Measurements from ENCODE around the gene P3H1.
"Not testable (repeated sequence)": the region's sequence is repeated elsewhere in the genome, so short reads cannot be mapped to it uniquely, and the experiment has no call there.

P3H1 gene, protein sequence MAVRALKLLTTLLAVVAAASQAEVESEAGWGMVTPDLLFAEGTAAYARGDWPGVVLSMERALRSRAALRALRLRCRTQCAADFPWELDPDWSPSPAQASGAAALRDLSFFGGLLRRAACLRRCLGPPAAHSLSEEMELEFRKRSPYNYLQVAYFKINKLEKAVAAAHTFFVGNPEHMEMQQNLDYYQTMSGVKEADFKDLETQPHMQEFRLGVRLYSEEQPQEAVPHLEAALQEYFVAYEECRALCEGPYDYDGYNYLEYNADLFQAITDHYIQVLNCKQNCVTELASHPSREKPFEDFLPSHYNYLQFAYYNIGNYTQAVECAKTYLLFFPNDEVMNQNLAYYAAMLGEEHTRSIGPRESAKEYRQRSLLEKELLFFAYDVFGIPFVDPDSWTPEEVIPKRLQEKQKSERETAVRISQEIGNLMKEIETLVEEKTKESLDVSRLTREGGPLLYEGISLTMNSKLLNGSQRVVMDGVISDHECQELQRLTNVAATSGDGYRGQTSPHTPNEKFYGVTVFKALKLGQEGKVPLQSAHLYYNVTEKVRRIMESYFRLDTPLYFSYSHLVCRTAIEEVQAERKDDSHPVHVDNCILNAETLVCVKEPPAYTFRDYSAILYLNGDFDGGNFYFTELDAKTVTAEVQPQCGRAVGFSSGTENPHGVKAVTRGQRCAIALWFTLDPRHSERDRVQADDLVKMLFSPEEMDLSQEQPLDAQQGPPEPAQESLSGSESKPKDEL

DNA sequence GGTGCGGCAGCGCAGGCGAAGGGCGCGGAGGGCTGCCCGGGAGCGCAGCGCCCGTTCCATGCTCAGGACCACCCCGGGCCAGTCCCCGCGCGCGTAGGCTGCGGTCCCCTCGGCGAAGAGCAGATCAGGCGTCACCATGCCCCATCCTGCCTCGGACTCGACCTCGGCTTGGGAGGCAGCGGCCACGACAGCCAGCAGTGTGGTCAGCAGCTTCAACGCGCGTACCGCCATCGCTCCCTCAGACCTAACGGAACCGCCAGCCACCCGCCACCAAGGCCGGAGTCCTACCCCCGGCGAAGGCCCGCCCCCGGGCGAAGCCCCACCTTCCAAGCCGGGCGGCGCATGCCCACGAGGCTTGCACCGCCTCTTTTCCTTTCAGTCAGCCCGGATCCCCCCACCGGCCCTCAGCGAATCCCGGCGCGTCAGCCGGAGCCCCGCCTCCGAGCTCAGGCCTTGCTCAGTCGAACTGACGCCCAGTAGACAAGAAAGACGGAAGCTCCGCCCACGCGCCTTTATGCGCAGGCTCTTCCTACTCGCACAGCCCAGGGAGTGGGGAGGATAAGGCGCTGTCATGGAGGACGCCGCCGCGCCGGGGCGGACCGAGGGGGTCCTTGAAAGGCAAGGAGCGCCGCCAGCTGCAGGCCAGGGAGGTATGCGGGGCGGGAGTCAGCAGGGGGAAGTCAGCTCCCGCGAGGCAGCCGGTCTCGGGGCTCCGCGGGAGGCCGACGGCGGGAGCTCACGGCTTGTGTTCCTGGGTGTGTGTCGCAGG is at the start of gene P3H1, which contains the start of gene C1orf50:
P3H1 (minus strand) TSS at position 288 of the 769 bp plus-strand sequence; CDS start at position 231, 57 bp downstream.
C1orf50 (plus strand) TSS at position 509 of the 769 bp plus-strand sequence; CDS start at position 572, 63 bp downstream.
- in situ Hi-C loops (cut with MboI; ENCODE audit: low sequenced_read_pairs), result no loop called here

DNA sequence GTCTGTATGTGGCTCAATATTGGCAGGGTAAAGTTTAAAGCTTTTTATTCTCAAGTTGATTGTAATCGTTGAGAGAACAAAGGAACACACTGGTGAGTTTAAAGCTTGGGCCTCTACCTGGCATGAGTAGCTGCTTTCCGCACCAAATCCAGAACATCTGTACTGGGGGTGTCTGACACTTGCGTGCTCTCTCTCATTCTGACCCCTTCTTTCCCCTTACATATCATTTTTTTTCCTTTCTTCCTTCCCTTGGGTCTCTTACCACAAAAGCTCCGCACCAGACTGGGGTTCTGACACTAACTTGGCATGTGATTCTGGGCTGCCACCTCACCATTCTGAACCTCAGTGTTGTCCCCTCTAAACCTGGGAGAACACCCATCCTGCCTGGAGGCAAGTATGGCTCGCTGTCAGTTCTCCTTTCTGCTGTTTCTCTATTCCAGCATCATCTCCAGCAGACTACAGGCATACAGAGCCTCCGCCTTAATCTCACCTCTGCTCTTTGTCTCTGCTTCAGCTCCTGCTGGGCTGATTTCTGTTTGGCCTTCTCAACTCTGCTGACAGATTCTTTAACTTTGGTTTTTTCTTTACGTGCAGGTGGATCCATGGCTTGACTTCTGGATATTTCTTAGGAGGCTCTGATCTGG is 49.2 kb upstream of the P3H1 start:
- in situ Hi-C loops (cut with MboI; ENCODE audit: low sequenced_read_pairs), result no loop called here

DNA sequence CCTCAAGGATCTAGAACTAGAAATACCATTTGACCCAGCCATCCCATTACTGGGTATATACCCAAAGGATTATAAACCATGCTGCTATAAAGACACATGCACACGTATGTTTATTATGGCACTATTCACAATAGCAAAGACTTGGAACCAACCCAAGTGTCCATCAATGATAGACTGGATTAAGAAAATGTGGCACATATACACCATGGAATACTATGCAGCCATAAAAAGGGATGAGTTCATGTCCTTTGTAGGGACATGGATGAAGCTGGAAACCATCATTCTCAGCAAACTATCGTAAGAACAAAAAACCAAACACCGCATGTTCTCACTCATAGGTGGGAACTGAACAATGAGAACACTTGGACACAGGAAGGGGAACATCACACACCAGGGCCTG is 48.0 kb upstream of the P3H1 start:
- in situ Hi-C loops (cut with MboI; ENCODE audit: low sequenced_read_pairs), result not testable (repeated sequence)

DNA sequence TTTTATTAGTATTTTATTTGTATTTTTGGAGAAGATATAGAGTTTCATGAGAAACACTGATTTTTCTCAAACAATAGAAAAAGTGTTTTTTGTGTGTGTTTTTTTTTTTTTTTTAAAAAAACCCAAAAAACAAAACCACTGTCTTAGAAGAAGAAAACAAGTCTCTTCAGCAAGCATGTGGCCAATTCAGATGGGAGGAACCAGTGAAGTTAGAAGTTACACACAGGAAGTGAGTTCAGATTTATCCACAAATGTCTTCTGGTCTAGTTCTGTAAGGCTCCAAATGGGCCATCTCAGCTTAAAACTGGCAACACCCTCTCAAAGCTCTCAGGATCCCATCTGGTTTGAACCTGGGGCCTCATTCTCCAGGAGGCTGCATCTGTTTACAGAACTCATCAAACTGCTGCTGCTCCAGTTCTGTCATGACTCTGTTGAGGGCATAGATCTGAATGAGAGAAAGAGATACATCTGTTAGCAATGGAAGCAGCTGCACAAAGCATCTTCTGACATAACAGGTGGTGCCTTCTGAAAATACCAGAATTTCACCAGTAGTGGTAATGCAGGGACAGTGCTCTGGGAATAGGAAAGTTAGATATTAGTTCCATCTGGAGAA is 40.3 kb upstream of the P3H1 start:
- in situ Hi-C loops (cut with MboI; ENCODE audit: low sequenced_read_pairs), result no loop called here

DNA sequence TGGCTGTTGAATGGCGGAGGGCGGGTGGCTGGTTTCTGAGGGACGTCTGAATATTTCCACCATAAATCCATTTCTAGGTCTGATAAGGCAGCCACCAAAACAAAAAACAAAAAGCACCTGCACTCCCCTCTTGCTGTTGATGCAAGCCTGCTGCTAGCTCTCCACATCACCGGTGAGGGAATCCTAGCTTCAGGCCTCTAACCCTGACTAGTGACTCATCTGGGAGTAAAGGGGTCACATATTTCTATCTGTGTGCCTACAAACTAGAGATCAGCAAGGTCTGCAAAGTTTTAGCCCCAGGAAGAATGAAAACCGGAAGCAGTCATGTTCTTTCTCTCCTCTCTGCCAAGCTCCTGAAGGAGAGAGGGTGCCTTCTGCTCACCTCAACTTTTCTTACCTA is 39.8 kb upstream of the P3H1 start:
- in situ Hi-C loops (cut with MboI; ENCODE audit: low sequenced_read_pairs), result no loop called here

DNA sequence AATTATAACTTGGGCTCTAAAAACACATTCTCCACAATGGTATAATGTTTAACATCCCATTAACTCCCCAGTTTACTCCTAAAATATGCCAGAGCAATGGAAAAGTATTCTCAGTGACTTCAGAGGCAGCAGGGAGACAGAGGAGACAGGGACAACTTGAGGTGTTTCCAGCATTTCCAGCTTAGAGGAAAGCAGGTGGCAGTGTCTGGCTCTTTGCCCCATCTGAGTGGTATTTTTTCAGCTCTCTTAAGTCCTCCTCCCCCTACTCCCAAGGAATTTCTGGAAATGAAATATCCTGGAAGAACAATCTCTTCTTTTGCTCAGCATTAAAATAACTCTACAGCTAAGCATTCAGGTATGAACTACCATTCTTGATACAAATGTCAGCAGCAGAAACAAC is 39.3 kb upstream of the P3H1 start:
- in situ Hi-C loops (cut with MboI; ENCODE audit: low sequenced_read_pairs), result no loop called here

DNA sequence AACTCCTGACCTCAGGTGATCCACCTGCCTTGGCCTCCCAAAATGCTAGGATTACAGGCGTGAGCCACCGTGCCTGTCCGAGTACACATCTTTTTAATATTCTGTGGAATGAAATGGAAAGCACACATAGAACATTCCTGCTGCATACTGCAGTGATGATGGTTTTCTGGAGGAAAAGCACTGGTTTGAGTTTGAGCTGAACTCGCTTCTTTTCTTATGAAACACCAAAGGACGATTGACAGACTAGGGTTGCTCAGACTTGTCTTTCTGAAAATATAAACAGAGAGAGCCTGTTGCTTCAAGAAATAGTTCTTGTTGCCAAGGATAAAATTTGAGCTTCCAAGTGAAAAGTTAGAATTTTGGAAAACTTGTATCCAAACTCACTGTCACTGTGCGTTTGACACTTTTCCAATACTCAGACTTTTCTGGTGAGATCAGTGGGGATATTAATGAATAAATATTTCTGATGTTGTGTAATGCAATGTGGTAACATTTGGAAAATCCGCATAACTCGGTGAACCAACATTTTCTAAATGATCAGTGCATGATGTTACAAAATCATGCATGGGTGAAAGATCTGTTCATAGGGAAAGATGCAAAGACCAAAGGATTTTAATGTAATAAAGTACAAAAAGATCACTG is 35.1 kb upstream of the P3H1 start:
- in situ Hi-C loops (cut with MboI; ENCODE audit: low sequenced_read_pairs), result no loop called here

DNA sequence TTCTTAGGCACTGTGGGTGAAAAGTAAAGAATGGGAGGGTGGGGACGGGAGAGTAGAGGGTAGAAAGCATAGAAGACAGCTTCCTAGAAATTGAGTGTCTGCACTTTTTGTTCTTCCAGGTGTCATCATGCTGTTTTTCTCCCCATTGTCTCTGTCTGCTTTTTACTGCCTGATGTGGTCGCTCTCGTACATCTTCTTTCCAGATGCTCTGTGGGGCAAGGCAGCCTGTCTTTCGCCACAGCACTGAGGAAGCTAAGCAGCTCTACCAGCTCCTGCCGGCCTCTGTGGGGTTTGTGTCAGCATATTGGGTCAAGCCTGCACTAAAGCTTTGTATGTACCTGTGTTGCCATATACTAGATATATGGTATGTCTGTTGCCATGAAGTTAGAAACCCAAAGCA is 31.2 kb upstream of the P3H1 start:
- in situ Hi-C loops (cut with MboI; ENCODE audit: low sequenced_read_pairs), result no loop called here

DNA sequence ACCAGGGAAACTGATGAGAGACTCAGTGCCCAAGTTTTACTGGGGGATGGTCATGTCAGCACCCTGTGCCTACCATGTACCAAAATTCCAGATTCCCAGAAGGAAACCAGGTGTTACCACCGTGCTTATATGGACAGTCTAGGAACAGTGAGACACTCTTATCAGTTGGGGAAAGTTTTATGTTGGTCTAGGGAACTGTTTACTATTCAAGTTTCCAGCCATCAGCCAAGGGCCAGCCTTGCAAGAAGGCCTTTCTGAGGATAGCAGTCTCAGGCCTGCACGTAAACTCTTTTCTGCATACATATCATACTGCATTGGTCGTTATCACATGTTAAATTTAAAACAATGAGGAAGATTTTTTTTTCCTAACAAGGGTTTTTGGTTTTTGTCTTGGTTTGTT is 30.6 kb upstream of the P3H1 start:
- in situ Hi-C loops (cut with MboI; ENCODE audit: low sequenced_read_pairs), result no loop called here

DNA sequence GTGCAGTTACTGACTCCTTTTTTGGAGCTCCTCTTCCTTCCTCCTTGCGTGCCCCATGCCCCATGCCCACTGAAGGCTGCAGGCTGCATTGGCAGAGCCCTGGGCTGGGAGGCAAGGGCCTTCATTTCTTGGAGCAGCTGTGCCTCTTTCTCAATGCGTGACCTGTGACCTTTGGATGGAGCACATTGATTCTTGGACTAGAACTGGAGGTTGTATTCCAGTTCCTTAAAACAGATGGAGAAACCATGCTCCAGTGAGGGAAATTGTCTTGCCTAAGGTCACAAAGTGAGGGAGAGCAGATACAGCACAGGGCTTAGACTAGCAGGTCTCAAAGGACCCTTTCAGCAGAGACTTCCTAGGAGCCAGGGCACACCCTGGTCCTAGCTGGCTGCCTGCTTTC is 27.0 kb upstream of the P3H1 start:
- in situ Hi-C loops (cut with MboI; ENCODE audit: low sequenced_read_pairs), result no loop called here

DNA sequence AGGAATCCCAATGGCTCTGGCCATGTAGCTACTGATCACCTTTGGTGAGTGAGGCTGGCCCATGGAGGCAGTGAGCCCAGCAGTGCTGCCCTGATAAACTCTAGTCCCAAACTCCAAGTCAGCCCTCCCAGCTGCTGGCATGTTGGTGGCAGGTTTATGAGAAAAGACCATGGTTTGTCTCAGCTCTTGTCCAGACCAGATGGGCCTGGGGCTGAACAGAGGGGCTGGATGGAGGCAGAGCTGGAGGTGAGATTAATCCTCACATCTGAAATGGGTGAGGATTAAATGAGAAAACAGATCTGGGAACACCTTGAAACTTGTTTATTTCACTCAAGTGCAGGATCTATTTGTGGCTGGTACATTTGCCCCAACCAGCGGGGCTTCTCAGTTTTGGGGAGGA is 21.2 kb upstream of the P3H1 start:
- in situ Hi-C loops (cut with MboI; ENCODE audit: low sequenced_read_pairs), result loop anchor here (10.0 kb wide), 1 partner anchor 287 kb away; no protein-coding TSS in a partner anchor

DNA sequence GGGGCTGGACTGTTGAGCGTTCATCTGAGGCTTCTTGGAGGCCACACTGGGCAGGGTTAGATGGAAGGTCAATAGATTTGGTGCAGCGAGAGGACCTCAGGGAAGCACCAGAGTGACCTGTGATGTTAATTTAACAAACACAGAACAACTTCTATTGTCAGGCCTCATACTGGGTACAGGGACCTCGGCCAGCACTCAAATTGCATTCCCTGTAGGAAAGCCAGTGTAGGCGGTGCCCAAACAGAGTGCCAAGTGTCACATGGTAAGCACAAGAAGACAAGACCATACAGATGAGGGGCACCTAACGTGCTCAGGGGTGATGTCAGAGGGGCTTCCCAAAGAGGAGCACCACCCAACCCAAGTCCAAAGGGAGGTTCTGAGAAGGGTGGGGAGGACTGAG is 19.3 kb upstream of the P3H1 start:
- in situ Hi-C loops (cut with MboI; ENCODE audit: low sequenced_read_pairs), result loop anchor here (10.0 kb wide), 1 partner anchor 289 kb away; no protein-coding TSS in a partner anchor

DNA sequence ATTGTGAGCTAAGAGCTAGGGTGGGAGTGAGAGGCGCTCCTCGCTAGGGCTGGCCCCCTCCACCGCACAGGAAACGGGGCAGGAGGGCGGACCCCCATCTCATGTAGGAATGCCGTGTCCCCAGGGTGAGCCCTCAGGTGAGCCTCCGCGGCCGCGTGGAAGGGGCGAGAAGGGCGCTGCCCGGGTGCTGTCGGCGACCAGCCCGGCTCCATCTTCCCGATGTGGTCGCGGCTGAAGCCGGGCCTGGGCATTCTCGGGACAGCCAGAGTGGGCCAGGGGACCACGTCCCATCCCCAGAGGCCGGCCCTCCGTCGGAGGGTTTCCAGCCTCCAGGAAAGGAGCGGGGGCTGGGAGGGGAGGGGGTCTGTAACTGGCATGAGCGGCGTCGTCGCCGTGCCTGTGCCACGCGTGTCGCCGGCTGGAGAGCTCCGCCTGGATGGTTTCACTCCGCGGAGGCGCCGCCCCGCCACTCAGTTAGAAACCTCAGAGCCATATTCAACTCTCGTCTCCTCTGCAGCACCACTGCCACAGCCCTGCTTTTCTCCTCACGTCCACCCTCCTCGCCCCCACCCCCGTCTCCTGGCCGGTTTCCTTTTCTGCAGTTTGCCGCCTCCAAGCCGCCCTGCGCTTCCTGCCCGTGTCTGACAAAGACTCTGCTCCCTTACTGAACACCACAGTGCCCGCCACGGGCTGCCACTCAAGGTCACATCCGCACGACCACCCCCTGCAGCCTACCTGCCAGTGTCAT is 18.3 kb upstream of the P3H1 start, which contains the start of gene TMEM269:
TMEM269 (plus strand) TSS at position 46 of the 748 bp plus-strand sequence. CDS start 4,903 bp downstream, outside the sequence.
- in situ Hi-C loops (cut with MboI; ENCODE audit: low sequenced_read_pairs), result loop anchor here (10.0 kb wide), 1 partner anchor 290 kb away; no protein-coding TSS in a partner anchor

DNA sequence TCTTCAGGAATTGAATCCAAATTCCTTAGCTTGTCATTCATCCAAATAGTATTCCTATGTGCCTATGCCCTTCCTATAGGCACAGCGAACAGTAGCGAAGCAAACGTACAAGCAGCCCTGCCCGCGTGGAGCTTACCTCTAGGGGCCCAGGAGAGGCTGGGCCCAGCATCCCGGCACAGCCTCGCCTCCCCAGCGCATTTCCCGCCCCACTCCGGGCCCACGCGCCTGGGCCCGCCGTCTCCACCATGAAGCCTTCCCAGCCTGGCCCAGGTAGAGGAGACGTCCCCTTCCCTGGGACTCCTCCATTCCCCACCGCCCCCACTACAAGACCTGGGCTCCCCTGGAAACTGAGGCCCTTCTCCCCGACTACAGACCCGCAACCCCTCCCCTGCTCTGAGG is 17.7 kb upstream of the P3H1 start:
- in situ Hi-C loops (cut with MboI; ENCODE audit: low sequenced_read_pairs), result loop anchor here (10.0 kb wide), 1 partner anchor 290 kb away; no protein-coding TSS in a partner anchor

DNA sequence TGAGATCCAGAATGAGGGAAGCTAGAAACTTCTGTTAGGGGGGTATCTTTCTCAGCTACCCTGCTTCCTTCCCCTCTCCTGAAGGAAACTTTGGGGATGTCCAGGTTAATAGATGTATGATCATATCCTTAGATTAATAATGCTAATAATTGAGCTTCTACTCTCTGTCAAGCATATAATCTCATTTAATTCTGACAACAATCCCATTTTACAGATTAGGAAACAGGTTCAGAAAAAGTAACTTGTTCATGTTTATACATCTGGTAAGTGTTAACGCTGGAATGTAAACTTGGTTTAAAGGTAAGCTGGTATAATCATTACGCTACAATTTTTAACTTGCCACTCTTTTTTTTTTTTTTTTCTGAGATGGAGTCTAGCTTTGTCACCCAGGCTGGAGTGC is 16.3 kb upstream of the P3H1 start:
- in situ Hi-C loops (cut with MboI; ENCODE audit: low sequenced_read_pairs), result loop anchor here (10.0 kb wide), 1 partner anchor 292 kb away; no protein-coding TSS in a partner anchor

DNA sequence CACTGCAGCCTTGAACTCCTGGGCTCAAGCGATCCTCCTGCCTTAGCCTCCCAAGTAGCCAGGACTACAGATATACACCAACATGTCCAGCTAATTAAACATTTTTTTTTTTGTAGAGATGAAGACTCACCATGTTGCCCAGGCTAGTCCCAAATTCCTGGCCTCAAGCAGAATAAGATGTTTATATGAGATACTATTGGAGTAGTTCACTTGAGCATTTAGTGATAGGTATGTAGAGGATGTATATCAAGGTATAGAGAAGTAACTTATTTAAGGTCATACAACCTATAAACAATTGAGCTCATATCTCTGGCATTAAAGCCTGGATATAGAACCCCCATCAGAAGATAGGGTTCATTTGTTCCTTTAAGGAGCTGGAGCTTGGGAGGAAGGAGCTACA is 13.3 kb upstream of the P3H1 start:
- in situ Hi-C loops (cut with MboI; ENCODE audit: low sequenced_read_pairs), result loop anchor here (10.0 kb wide), 1 partner anchor 295 kb away; no protein-coding TSS in a partner anchor

DNA sequence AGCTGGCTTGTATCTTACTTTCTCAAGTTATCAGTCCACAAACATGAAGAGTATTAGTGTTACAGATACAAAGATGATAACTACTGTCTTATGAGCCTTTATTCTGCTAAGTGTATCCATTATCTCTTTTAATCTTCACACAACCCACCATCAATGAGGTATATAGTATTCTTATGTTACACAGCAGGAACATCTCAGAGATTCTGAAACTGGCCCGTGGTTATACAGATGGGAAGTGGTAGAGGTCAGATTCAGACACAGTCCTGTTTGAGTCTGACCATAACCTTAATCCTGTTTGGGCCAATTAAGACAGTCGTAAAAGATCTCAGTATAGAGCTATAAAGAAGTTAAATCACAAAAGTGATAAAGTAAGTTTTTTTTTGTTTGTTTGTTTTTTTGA is 12.9 kb upstream of the P3H1 start:
- in situ Hi-C loops (cut with MboI; ENCODE audit: low sequenced_read_pairs), result loop anchor here (10.0 kb wide), 1 partner anchor 295 kb away; no protein-coding TSS in a partner anchor

DNA sequence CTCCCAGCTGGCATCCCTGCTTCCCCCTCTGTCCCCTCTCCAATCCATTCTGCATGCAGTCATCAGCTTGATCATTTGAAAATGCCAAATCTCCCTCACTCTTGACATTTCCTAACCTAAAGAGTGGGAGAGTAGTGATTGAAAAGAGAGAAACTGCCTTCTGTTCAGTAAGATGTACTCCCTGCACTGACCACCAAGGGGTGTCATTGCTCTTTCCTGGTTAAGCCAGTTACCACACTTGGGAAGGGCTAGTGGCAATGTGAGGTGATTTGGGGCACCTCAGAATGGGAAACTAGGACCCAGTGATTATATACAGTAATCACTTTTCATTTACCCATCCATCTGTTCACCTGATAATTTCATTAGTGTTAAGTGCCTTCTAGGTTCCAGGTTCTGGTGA is 11.0 kb upstream of the P3H1 start:
- in situ Hi-C loops (cut with MboI; ENCODE audit: low sequenced_read_pairs), result no loop called here

DNA sequence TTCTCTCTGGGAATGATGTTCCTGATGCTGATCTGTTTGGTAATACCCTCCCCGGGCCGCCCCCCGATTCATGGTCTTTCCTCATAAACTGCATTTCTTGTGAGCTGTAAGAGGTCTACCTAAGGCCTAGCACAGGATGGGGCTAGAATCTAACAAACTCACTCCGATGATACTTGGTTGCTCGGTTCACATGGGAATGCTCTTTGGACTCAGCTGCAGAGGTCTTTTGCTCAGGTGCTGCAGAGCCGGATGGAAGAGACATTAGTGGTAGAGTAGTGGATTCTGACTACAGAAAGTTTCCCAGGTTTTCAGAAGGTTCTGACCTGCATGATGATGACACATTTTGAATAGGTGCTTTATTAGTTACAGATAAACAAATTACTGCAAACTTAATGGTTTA is 9.7 kb upstream of the P3H1 start:
- in situ Hi-C loops (cut with MboI; ENCODE audit: low sequenced_read_pairs), result no loop called here

Data from HL-60/S4 treated with retinoic acid at 250 ng/mL for 4 days and 3 days (cell line).